Hematopoietic multipotent progenitor cell treated with erythropoietin and hydrocortisone succinate and interleukin-3 and kit ligand, for 6 days (in vitro differentiated cells): ENCODE data around the gene CDH23.
A peak's percentile ranks its signal among the peaks of the same experiment; 100 is the strongest.

Source experiments
- DNase-seq: peaks from one replicate; pipeline ENCODE4 v3.0.0-alpha.2; 2015

Gene CDH23

GRCh38 chr10:71468363-71469094 lies 71.8 kb downstream of the CDH23 start:
- no peak for DNase-seq

DNA sequence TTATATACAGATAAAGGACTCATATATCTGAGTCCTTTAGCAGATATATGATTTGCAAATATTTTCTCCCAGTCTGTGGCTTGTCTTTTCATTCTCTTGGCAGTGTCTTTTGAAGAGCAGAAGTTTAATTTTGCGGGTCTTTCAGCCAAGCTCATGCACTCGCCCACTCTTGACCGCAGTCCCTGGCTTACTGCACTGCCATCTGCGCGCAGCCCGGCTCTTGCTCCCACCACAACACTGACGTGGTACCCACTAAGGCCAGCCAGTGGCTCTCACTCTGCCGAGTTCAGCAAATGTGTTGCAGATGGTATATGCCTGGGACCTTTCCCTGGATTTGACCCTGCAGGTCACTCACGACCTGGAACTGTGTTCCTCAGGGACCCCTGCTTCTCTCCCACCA lies 74.3 kb downstream of the CDH23 start:
- no peak for DNase-seq

GRCh38 chr10:71471957-71472365 lies 75.2 kb downstream of the CDH23 start:
- no peak for DNase-seq

DNA sequence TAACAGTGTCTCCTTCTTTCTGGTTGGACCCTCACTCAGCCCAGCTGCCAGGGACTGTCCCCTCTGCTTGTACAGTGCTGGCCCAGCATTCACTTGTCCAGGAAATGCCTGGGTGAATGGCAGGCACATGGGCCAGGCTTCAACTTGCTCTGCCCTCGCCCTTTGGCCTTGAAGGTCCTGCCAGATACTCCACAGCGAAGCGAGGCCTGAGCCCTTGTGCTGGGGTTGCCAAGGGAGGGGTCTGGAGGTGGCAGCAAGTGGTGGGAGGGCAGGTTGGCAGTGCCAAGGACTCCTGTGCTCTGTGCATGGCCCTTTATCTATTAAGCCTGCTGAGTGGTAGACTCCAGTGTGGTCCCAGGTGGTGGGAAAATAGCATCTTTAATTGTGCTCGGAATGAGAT lies 75.7 kb downstream of the CDH23 start:
- DNase-seq = no peak

- DNase-seq = no peak
These were observed 76.2 kb downstream of the CDH23 start for GRCh38 chr10:71472912-71473311.

DNA sequence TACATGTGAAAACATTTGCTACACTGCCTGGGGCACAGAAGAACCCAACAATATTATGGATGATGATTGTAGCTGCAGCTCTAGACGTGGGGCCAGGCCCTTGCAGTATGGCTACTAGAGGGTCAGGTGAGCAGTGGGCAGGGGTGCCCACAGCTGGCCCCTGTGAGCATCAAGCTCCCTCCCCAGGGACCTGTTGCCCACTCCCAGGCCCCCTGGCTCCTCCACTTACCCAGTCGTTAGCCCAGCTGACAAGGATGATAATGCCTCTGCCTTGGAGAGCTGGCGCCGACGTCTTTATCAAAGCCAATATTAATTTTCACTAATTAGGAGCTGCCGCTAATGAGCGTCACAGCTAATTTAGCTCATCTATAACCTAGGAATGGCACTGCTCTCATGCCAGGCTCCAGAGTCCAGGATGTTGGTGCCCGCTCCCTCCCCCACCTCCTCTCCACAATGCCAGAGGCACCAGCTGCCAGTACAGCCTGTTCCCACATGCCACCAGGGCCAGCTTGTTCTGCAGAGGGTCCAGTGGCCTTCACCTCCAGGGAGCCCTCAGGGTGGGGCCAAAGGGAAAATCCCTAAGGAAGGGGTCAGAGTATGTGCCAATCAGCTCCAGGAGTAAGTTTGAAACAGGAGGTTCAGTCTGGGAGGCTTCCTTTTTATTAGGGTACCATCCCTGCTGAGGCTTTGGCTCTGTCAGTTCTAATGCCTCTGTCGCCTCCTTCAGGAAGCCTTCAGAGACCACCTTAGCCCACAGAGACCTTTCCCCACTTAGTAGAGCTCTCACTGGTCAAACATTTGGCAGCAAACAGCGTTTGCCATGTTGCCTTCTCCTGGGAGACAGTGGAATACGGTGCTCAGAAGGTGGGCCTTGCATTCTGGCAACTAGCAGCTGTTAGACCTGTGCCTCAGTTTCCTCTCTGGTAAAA lies 77.2 kb downstream of the CDH23 start:
- no peak for DNase-seq

DNA sequence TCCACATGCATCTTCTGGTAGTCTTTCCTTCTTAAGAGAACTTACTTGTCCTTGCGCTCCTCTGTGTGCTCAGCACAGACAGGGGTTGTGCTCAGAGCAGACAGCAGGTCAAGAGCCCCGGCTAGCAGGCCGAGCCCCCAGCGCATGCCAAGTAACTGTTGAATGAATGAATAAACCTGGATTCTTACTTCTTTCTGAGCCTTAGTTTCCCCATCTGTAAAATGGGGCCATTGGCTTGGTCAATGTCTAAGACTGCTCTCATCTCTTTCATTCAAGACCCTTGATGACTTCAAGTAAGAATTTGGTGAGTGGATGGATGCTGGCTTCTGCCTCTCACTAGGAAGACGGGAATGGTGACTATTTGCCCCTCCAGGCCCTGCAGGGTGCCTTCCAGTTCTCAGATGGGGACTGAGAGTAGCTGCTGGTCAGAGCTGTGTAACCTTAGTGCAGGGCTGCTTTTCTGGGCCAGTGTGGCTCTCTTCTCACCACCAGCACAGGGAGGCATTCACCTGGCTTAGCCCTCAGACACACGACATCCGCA lies 78.1 kb downstream of the CDH23 start:
- DNase-seq = no peak

- peak; percentile 23 for DNase-seq
These were observed 78.6 kb downstream of the CDH23 start for GRCh38 chr10:71475243-71475871.

DNA sequence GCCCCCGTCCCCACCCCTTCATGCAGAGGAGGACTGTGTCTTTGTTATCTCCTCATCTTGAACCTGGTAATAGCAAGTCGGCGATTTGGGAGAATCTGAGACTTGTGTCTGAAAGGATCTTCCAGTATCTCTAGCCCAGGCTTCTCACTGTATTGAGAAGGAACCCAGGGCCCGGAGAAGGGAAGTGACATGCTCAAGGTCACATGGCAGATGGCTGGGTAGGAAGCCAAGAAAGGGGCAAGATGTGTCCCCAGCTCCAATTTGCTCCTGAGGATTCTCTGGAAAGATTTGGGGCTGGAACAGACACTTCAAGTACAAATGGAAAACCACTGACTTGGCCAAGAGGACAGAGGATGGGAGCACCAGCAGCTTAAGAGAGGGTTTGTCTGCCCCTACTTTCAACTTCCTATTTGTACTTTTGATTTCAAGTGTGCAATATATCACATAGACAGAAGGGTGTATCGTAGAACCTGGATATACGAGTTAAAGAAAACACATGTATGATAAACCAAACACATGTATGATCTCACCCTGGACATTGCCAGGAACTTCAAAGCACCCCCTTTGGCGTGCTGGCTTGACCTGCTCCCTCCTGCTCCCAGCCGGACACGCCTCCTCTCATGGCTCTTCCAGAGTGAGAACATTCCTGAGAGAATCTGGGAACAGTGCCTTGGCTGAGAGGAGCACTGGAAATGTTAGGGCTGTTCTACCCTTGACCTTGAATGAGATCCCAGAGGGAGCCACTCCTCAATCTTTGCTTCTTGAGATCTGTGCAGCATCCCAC lies 79.7 kb downstream of the CDH23 start:
- no peak for DNase-seq

GRCh38 chr10:71478173-71478572 lies 81.5 kb downstream of the CDH23 start:
- no peak for DNase-seq

- DNase-seq = no peak
These were observed 82.2 kb downstream of the CDH23 start for GRCh38 chr10:71478813-71479365.

GRCh38 chr10:71479831-71480230 lies 83.1 kb downstream of the CDH23 start:
- DNase-seq = no peak

- no peak for DNase-seq
These were observed 83.9 kb downstream of the CDH23 start for GRCh38 chr10:71480662-71481061.

DNA sequence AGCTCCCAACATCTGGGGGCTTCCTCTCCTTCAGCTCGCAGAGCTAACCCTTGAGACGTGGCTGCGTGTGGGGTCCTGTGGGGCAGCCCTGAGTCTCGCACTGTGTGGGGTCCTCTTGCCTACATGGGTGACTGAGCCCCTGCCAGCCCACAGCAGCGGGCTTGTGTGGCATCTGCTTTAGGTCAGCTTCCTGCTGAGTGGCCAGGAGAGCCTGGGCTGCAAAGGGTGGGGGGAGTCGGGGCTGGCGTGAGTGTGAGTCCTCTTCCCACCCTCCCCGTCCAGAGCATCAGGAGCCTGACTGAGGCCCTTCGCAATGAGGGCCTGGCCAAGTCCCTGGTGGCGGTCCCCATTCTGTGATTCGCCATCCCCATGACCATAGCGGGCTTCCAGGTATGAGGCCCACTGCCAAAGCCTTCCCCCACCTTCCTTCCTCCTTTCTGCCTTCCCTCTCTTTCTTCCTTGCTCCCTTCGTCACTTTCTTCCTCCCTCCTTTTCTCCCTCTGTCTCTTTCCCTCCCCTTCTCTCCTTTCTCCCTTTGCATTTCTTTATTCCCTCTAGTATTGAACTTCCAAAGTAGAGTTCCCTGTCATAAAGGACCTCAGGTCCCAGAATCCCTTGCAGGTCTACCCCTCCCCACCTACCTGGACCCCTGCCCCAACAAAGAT lies 85.2 kb downstream of the CDH23 start:
- no peak for DNase-seq

GRCh38 chr10:71482620-71483019 lies 85.9 kb downstream of the CDH23 start:
- DNase-seq = no peak

DNA sequence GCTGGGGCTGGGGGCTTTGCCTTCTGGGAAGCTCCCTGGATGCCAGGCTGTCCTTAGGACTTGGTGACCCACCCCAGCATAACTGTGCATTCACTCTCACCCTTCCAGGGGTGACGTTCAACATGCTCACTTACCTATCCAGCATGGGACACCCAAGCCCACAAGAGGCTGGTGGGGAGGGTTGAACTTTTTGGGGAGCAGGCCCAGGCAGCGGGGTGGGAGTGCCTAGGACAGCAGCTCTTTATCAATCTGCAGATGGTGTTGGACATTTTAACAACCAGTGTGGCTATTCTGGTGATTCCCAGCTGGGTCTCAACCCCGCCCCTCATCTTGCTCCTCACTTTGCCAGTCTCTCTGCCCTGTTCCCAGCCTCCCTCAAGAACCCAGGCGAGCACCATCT lies 86.4 kb downstream of the CDH23 start:
- no peak for DNase-seq

DNA sequence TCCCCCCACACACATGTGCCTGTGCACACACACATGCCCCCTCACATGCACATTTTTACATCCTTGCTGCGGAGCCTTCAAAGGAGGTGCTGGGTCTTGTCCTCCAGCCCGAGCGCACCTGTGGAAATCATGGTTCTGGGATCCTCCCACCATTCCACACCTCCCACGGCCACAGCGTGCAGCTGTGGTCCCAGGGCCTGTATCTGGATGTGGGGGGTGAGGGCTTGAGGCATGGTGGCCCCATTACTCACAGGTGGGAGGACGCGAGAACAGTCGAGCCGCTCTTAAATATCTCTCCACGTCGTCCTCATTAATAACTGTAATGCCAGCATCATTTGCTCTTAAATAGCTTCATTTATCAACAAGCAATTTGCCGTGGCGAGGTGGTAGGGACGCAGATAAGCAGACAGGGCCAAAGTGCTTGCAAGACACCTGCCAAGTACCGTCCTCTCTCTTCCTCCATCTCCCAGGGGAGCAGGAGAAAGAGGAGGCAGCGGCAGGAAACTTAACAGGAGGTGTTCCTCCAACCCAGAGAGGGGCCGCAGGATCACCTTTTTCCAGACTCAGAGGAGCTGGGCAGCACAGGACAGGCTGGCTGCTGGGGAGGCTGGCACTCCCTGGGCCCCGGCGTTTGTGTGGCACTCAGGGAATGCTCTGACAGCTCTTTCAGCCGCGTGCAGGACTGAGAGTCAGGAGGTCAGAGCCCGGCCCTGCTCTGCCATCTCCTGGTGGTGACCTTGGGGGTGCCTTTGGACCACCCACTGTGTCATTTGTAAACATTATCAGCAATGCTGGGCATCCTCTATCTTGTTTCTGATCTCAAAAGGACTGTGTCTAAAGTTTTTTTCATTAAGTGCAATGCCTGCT lies 87.4 kb downstream of the CDH23 start:
- no peak for DNase-seq

- peak; percentile 79 for DNase-seq
These were observed 89.9 kb downstream of the CDH23 start for GRCh38 chr10:71486484-71487114.

GRCh38 chr10:71487726-71488125 lies 91.0 kb downstream of the CDH23 start:
- no peak for DNase-seq

GRCh38 chr10:71489077-71489476 lies 92.4 kb downstream of the CDH23 start:
- no peak for DNase-seq
